Mesenchymal stem cell (in vitro differentiated cells and primary cell): Measurements from ENCODE around the gene TTC33.
"Not testable (repeated sequence)": the region's sequence is repeated elsewhere in the genome, so short reads cannot be mapped to it uniquely, and the experiment has no call there.

Experiments
- DNase-seq: peaks from one replicate; pipeline ENCODE4 v3.0.0-alpha.2; 2013
- H2AFZ ChIP-seq: one replicate; pipeline ENCODE4 v1.6.1; 2013; ENCODE audit warnings: low read depth, mild to moderate bottlenecking, control low read depth, inconsistent platforms, low read length, moderate library complexity
- H2AK5ac ChIP-seq: 2 replicates; pipeline ENCODE4 v1.6.1; 2013; ENCODE audit warnings: low read length, moderate library complexity, mild to moderate bottlenecking, inconsistent platforms; ENCODE audit not compliant: severe bottlenecking
- H2BK120ac ChIP-seq: one replicate; pipeline ENCODE4 v1.6.1; 2013; ENCODE audit warnings: low read depth, mild to moderate bottlenecking, inconsistent platforms, low read length, moderate library complexity
- H2BK12ac ChIP-seq, 2 experiments: one replicate each; pipeline ENCODE4 v1.6.1; 2013; ENCODE audit warnings: inconsistent platforms in 2 of 2, low read length in 2 of 2, mild to moderate bottlenecking in 2 of 2, moderate library complexity in 2 of 2, control low read depth in 1 of 2
- H2BK15ac ChIP-seq: one replicate; pipeline ENCODE4 v1.6.1; 2013; ENCODE audit warnings: mild to moderate bottlenecking, low read depth, inconsistent platforms; ENCODE audit not compliant: poor library complexity, severe bottlenecking
- H2BK5ac ChIP-seq: 2 replicates; pipeline ENCODE4 v1.6.1; 2013; ENCODE audit warnings: low read depth, mild to moderate bottlenecking, low read length, control low read depth, inconsistent platforms; ENCODE audit not compliant: poor library complexity, severe bottlenecking
- H3K14ac ChIP-seq, 2 experiments: one replicate each; pipeline ENCODE4 v1.6.1; 2013; ENCODE audit warnings: inconsistent platforms in 2 of 2, low read length in 2 of 2, control low read depth in 1 of 2, mild to moderate bottlenecking in 1 of 2, moderate library complexity in 1 of 2
- H3K18ac ChIP-seq, 2 experiments: one replicate each; pipeline ENCODE4 v1.6.1; 2013; ENCODE audit warnings: inconsistent platforms in 2 of 2, low read length in 2 of 2, control low read depth in 1 of 2, low read depth in 1 of 2, mild to moderate bottlenecking in 1 of 2
- H3K23ac ChIP-seq, 2 experiments: one replicate each; pipeline ENCODE4 v1.6.1; 2013; ENCODE audit warnings: inconsistent platforms in 2 of 2, low read length in 2 of 2, mild to moderate bottlenecking in 2 of 2, moderate library complexity in 2 of 2, control low read depth in 1 of 2
- H3K27ac ChIP-seq: 2 replicates; pipeline ENCODE4 v1.5.1; 2013; ENCODE audit warnings: mild to moderate bottlenecking, moderate library complexity, low read length, control low read depth, inconsistent platforms; ENCODE audit not compliant: poor library complexity, severe bottlenecking
- H3K27me3 ChIP-seq, 2 experiments: 2 replicates each; pipeline versions ENCODE4 v1.6.1 to v1.7.0; 2013; ENCODE audit warnings: low read length in 2 of 2, mild to moderate bottlenecking in 2 of 2, moderate library complexity in 2 of 2, control low read depth in 1 of 2, inconsistent platforms in 1 of 2; ENCODE audit not compliant: control insufficient read depth in 1 of 2, insufficient read depth in 1 of 2
- H3K36me3 ChIP-seq, 2 experiments: 2 replicates each; pipeline versions ENCODE4 v1.6.1 to v1.7.0; 2013; ENCODE audit warnings: low read length in 2 of 2, control low read depth in 1 of 2, inconsistent platforms in 1 of 2, low read depth in 1 of 2, mild to moderate bottlenecking in 1 of 2; ENCODE audit not compliant: insufficient read depth in 2 of 2, control insufficient read depth in 1 of 2
- H3K4ac ChIP-seq, 2 experiments: one replicate each; pipeline ENCODE4 v1.6.1; 2013; ENCODE audit warnings: inconsistent platforms in 2 of 2, low read length in 2 of 2, mild to moderate bottlenecking in 2 of 2, moderate library complexity in 2 of 2, control low read depth in 1 of 2, low read depth in 1 of 2
- H3K4me1 ChIP-seq: 2 replicates; pipeline ENCODE4 v1.6.1; 2013; ENCODE audit warnings: low read depth, low read length, control low read depth; ENCODE audit not compliant: control insufficient read depth, insufficient read depth
- H3K4me2 ChIP-seq: 2 replicates; pipeline ENCODE4 v1.6.1; 2013; ENCODE audit warnings: low read length, mild to moderate bottlenecking, inconsistent platforms; ENCODE audit not compliant: poor library complexity, severe bottlenecking
- H3K4me3 ChIP-seq, 2 experiments: 2 replicates each; pipeline versions ENCODE4 v1.5.1 to v1.7.0; 2013; ENCODE audit warnings: low read length in 2 of 2, mild to moderate bottlenecking in 2 of 2, control low read depth in 1 of 2, low read depth in 1 of 2; ENCODE audit not compliant: insufficient read depth in 1 of 2
- H3K79me1 ChIP-seq: replicated peaks from 2 replicates; pipeline ENCODE4 v1.6.1; 2013; ENCODE audit warnings: mild to moderate bottlenecking, control low read depth, low read length, inconsistent platforms; ENCODE audit not compliant: poor library complexity, severe bottlenecking
- H3K9ac ChIP-seq: 2 replicates; pipeline ENCODE4 v1.7.0; 2013; ENCODE audit warnings: mild to moderate bottlenecking, low read length, moderate library complexity
- H3K9me3 ChIP-seq: 2 replicates; pipeline ENCODE4 v1.7.0; 2013; ENCODE audit warnings: mild to moderate bottlenecking, low read length; ENCODE audit not compliant: control insufficient read depth
- H4K8ac ChIP-seq: one replicate; pipeline ENCODE4 v1.6.1; 2013; ENCODE audit warnings: inconsistent platforms, mild to moderate bottlenecking, low read length, moderate library complexity
- H4K91ac ChIP-seq: one replicate; pipeline ENCODE4 v1.6.1; 2013; ENCODE audit warnings: mild to moderate bottlenecking, low read length, inconsistent platforms
- WGBS: methylation state at CpG from one replicate; pipeline ENCODE4 v1.1.7; 2013; ENCODE audit warnings: mixed read lengths; 5-methylcytosine and 5-hydroxymethylcytosine counted together

TTC33 gene

GRCh38 chr5:40570408-40571129 is 185.2 kb downstream of the TTC33 start:
- no peak overlapping the region for H3K4me2 ChIP-seq
- H2BK15ac ChIP-seq = no peak overlapping the region
- no peak overlapping the region for H3K23ac ChIP-seq
- H3K4ac ChIP-seq = no peak overlapping the region
- H2AK5ac ChIP-seq = no peak overlapping the region
- DNase-seq = peak; percentile 75
- no peak overlapping the region for H3K18ac ChIP-seq
- H2AFZ ChIP-seq = no peak overlapping the region
- H4K8ac ChIP-seq = no peak overlapping the region
- H3K14ac ChIP-seq = no peak overlapping the region
- H3K9me3 ChIP-seq = no peaks in the 10 kb centered on the region
- H2BK12ac ChIP-seq = no peak overlapping the region
- no peaks in the 10 kb centered on the region for H3K36me3 ChIP-seq
- no peak overlapping the region for H2BK120ac ChIP-seq
- H3K4me3 ChIP-seq = no peak overlapping the region
- no peak overlapping the region for H3K9ac ChIP-seq
- 91% methylated on average over 1 of the region's 2 CpGs for WGBS
- peak overlapping the region; percentile 68 for H3K27ac ChIP-seq
- no peaks in the 10 kb centered on the region for H3K27me3 ChIP-seq
- no peaks in the 10 kb centered on the region for H3K79me1 ChIP-seq
- H3K4me1 ChIP-seq = peaks cover 3% of the 10 kb centered on the region
- no peak overlapping the region for H4K91ac ChIP-seq
- no peak overlapping the region for H2BK5ac ChIP-seq

- no peak overlapping the region for H2BK5ac ChIP-seq
- H4K8ac ChIP-seq = no peak overlapping the region
- no peak overlapping the region for H2BK15ac ChIP-seq
- H2AK5ac ChIP-seq = no peak overlapping the region
- H3K4me1 ChIP-seq = peaks cover 3% of the 10 kb centered on the region
- no peak overlapping the region for H4K91ac ChIP-seq
- no peak overlapping the region for H3K18ac ChIP-seq
- no peak overlapping the region for H3K14ac ChIP-seq
- H3K4me3 ChIP-seq = no peak overlapping the region
- H3K27me3 ChIP-seq = no peaks in the 10 kb centered on the region
- H2AFZ ChIP-seq = no peak overlapping the region
- no peak overlapping the region for H3K4ac ChIP-seq
- peak overlapping the region; percentile 4 for H3K9ac ChIP-seq
- H3K9me3 ChIP-seq = no peaks in the 10 kb centered on the region
- no peak overlapping the region for H2BK12ac ChIP-seq
- no peak for DNase-seq
- peak overlapping the region; percentile 68 for H3K27ac ChIP-seq
- WGBS = 83% methylated on average over 1 of the region's 3 CpGs
- H3K23ac ChIP-seq = no peak overlapping the region
- no peaks in the 10 kb centered on the region for H3K36me3 ChIP-seq
- H2BK120ac ChIP-seq = no peak overlapping the region
- no peak overlapping the region for H3K4me2 ChIP-seq
- H3K79me1 ChIP-seq = no peaks in the 10 kb centered on the region
These were observed 186.1 kb downstream of the TTC33 start for GRCh38 chr5:40569546-40570270.

- no peak overlapping the region for H3K18ac ChIP-seq
- H3K9ac ChIP-seq = no peak overlapping the region
- H3K4me3 ChIP-seq = no peak overlapping the region
- H2AFZ ChIP-seq = no peak overlapping the region
- no peak for DNase-seq
- H2BK15ac ChIP-seq = no peak overlapping the region
- no peak overlapping the region for H3K23ac ChIP-seq
- no peak overlapping the region for H3K14ac ChIP-seq
- no peaks in the 10 kb centered on the region for H3K79me1 ChIP-seq
- no peak overlapping the region for H3K27ac ChIP-seq
- no peaks in the 10 kb centered on the region for H3K27me3 ChIP-seq
- 90% methylated on average over 1 of the region's 1 CpG for WGBS
- no peak overlapping the region for H4K91ac ChIP-seq
- no peaks in the 10 kb centered on the region for H3K36me3 ChIP-seq
- no peak overlapping the region for H2AK5ac ChIP-seq
- H3K4me1 ChIP-seq = peaks cover 3% of the 10 kb centered on the region
- H2BK12ac ChIP-seq = no peak overlapping the region
- no peak overlapping the region for H2BK120ac ChIP-seq
- no peak overlapping the region for H3K4me2 ChIP-seq
- no peak overlapping the region for H3K4ac ChIP-seq
- no peaks in the 10 kb centered on the region for H3K9me3 ChIP-seq
- no peak overlapping the region for H2BK5ac ChIP-seq
- H4K8ac ChIP-seq = no peak overlapping the region
These were observed 187.2 kb downstream of the TTC33 start for GRCh38 chr5:40568548-40568947.

- not testable (repeated sequence) for H3K27me3 ChIP-seq, H2AK5ac ChIP-seq, H3K4ac ChIP-seq, H3K14ac ChIP-seq, H2BK15ac ChIP-seq, H3K4me3 ChIP-seq, H3K4me1 ChIP-seq, H3K79me1 ChIP-seq, H3K27ac ChIP-seq, H4K91ac ChIP-seq, H4K8ac ChIP-seq, DNase-seq, H2BK120ac ChIP-seq, H3K9ac ChIP-seq, H3K9me3 ChIP-seq, H3K36me3 ChIP-seq, H3K23ac ChIP-seq, H2AFZ ChIP-seq, H2BK5ac ChIP-seq, H2BK12ac ChIP-seq, H3K4me2 ChIP-seq, H3K18ac ChIP-seq
These were observed 192.6 kb downstream of the TTC33 start for GRCh38 chr5:40563173-40563572.
